PC-3 (cell line): ENCODE results near the gene MAP3K5. TPM values are rescaled to one million over a fixed set of nuclear protein-coding genes. Genes with fewer than 3 reads are reported as not detected.

Source experiments
- ATAC-seq: fragments of 200-7000 bp; cut with Tn5 transposase; 2 replicates; pipeline ENCODE4 v1.9.1; 2020; ENCODE audit warnings: mild to moderate bottlenecking, moderate library complexity
- BruUV-seq: library from RNA; stranded (reverse); fragments of 400-500 nt; replicated peaks from 2 replicates; lab custom pipeline; 2021; lab: Mats Ljungman, UMichigan
- CTCF ChIA-PET: fragments of 300-600 bp; sonication (Branson Sonifier 250); formaldehyde crosslinking; loops from one replicate; lab custom pipeline; 2022; ENCODE audit warnings: antibody characterized with exemption; lab: Charles Lee
- POLR2A ChIA-PET: fragments of 300-600 bp; sonication (Branson Sonifier 250); formaldehyde crosslinking; loops from one replicate; lab custom pipeline; 2022; ENCODE audit warnings: antibody characterized with exemption; ENCODE audit not compliant: unreplicated experiment; lab: Charles Lee
- DNase-seq: peaks from one replicate; pipeline ENCODE4 v3.0.0-alpha.2; 2015
- H2AFZ ChIP-seq: fragments of 300-600 bp; sonication (generic); 2 replicates; pipeline ENCODE4 v1.6.0; 2016; ENCODE audit warnings: antibody characterized with exemption, low read length
- H3F3A ChIP-seq: fragments of 300-600 bp; sonication (generic); one replicate; pipeline ENCODE4 v1.6.0; 2017; ENCODE audit warnings: antibody characterized with exemption, low read length, control low read depth, mild to moderate bottlenecking; ENCODE audit not compliant: unreplicated experiment
- H3K27ac ChIP-seq: fragments of 300-600 bp; sonication (generic); 2 replicates; pipeline ENCODE4 v1.5.1; 2016; ENCODE audit warnings: mild to moderate bottlenecking, low read length
- H3K27me3 ChIP-seq: fragments of 300-600 bp; sonication (generic); 2 replicates; pipeline ENCODE4 v1.6.1; 2016; ENCODE audit warnings: low read length, mixed read lengths
- H3K36me3 ChIP-seq: fragments of 300-600 bp; sonication (generic); 2 replicates; pipeline ENCODE4 v1.6.1; 2016; ENCODE audit warnings: low read depth, mixed run types, low read length, mixed read lengths
- H3K4me1 ChIP-seq: fragments of 300-600 bp; sonication (generic); 2 replicates; pipeline ENCODE4 v1.5.1; 2016; ENCODE audit warnings: low read length; ENCODE audit not compliant: insufficient read depth
- H3K4me2 ChIP-seq: fragments of 300-600 bp; sonication (generic); 2 replicates; pipeline ENCODE4 v1.6.0; 2016; ENCODE audit warnings: low read length
- H3K4me3 ChIP-seq: fragments of 300-600 bp; sonication (generic); 2 replicates; pipeline ENCODE4 v1.5.1; 2016; ENCODE audit warnings: mild to moderate bottlenecking, low read length, mixed read lengths
- H3K79me2 ChIP-seq: fragments of 300-600 bp; sonication (generic); 2 replicates; pipeline ENCODE4 v1.6.1; 2017; ENCODE audit warnings: low read length, mixed read lengths
- H3K9ac ChIP-seq: fragments of 300-600 bp; sonication (generic); 2 replicates; pipeline ENCODE4 v1.6.0; 2016; ENCODE audit warnings: mild to moderate bottlenecking, low read length
- H3K9me2 ChIP-seq: fragments of 300-600 bp; sonication (generic); replicated peaks from 2 replicates; pipeline ENCODE4 v1.6.1; 2016; ENCODE audit warnings: mixed run types, low read length, mixed read lengths
- H3K9me3 ChIP-seq: fragments of 300-600 bp; sonication (generic); 2 replicates; pipeline ENCODE4 v1.6.1; 2016; ENCODE audit warnings: low read length, mixed read lengths
- H4K20me1 ChIP-seq: fragments of 300-600 bp; sonication (generic); 2 replicates; pipeline ENCODE4 v1.6.1; 2016; ENCODE audit warnings: low read length, mixed read lengths
- CTCF ChIP-seq: fragments of 300-600 bp; sonication (generic); conservative IDR thresholded peaks from 2 replicates; pipeline ENCODE4 v1.5.1; 2017; ENCODE audit warnings: antibody characterized with exemption, low read depth, mild to moderate bottlenecking, low read length
- EZH2 ChIP-seq: fragments of 300-600 bp; sonication (generic); IDR thresholded peaks from one replicate; pipeline ENCODE4 v1.6.1; 2017; ENCODE audit warnings: antibody characterized with exemption, mild to moderate bottlenecking, low read length; ENCODE audit not compliant: unreplicated experiment
- EZH2phosphoT487 ChIP-seq: fragments of 300-600 bp; sonication (generic); IDR thresholded peaks from 2 replicates; pipeline ENCODE4 v1.6.1; 2018; ENCODE audit warnings: mild to moderate bottlenecking, antibody characterized with exemption, low read length, borderline replicate concordance
- intact Hi-C: fragments of 100-400 bp; cut with micrococcal nuclease; formaldehyde crosslinking; loops from 2 replicates; pipeline ENCODE4 v1.9.0; 2023
- total RNA-seq: library from RNA; depleted of rRNA; stranded (reverse); fragments of >200 nt; gene quantifications from 2 replicates; pipeline ENCODE4 v1.2.3, GENCODE V29; 2014

MAP3K5 gene
- total RNA-seq, 1 experiment from 2014 or later, result 4.3 TPM

GRCh38 chr6:136547871-136548270 lies 244.4 kb downstream of the MAP3K5 start:
- H3K36me3 ChIP-seq, result no peaks in the 10 kb centered on the region
- TF ChIP-seq EZH2phosphoT487 (no peak), EZH2 (no peak), CTCF (no peak)
- no peak for DNase-seq
- H3K9ac ChIP-seq, result peak overlapping the region; percentile 100
- peak overlapping the region; percentile 96 for H3K4me2 ChIP-seq
- no peak for ATAC-seq
- no peaks in the 10 kb centered on the region for H3K27me3 ChIP-seq
- H3F3A ChIP-seq, result no peaks in the 10 kb centered on the region
- no peaks in the 10 kb centered on the region for H3K9me3 ChIP-seq
- H3K4me1 ChIP-seq, result peaks cover 23% of the 10 kb centered on the region
- peaks cover 70% of the 10 kb centered on the region for H3K79me2 ChIP-seq
- H3K27ac ChIP-seq, result peak overlapping the region; percentile 70
- ChIA-PET CTCF (interaction anchor here (0.6 to 1.0 kb wide), 4 partner anchors 62 to 169 kb away, joined by 3 to 8 read pairs (median 4); no protein-coding TSS in a partner anchor), POLR2A (no interaction called here)
- peaks cover 5% of the 10 kb centered on the region; the same call in 1 of the 2 replicates for H4K20me1 ChIP-seq
- BruUV-seq, result no TSS peak
- H2AFZ ChIP-seq, result no peak overlapping the region
- intact Hi-C loops, result loop anchor here (1.0 to 10.0 kb wide), 3 partner anchors 143 to 293 kb away; partner anchors contain the start of gene MTFR2
- peak overlapping the region; percentile 82; the same call in 1 of the 2 replicates for H3K4me3 ChIP-seq
- no peaks in the 10 kb centered on the region for H3K9me2 ChIP-seq

GRCh38 chr6:136547336-136547735 lies 244.9 kb downstream of the MAP3K5 start:
- Histone ChIP-seq H3K36me3 (no peaks in the 10 kb centered on the region), H3K4me3 (no peak overlapping the region), H3K27ac (no peak overlapping the region; the same call in 1 of the 2 replicates), H3K9me2 (no peaks in the 10 kb centered on the region), H4K20me1 (peaks cover 8% of the 10 kb centered on the region; the same call in 1 of the 2 replicates), H3K9ac (peak overlapping the region; percentile 6; the same call in 1 of the 2 replicates), H3K4me2 (peak overlapping the region; percentile 24; the same call in 1 of the 2 replicates), H3K9me3 (no peaks in the 10 kb centered on the region), H3K27me3 (no peaks in the 10 kb centered on the region), H2AFZ (no peak overlapping the region), H3F3A (no peaks in the 10 kb centered on the region), H3K79me2 (peaks cover 75% of the 10 kb centered on the region), H3K4me1 (peaks cover 23% of the 10 kb centered on the region)
- DNase-seq (peak; percentile 65), ATAC-seq (no peak)
- POLR2A ChIA-PET, result no interaction called here
- intact Hi-C loops, result loop anchor here (1.0 to 10.0 kb wide), 3 partner anchors 143 to 293 kb away; partner anchors contain the start of gene MTFR2
- TF ChIP-seq EZH2, result no peak
- peak; percentile 67 for TF ChIP-seq CTCF
- TF ChIP-seq EZH2phosphoT487, result no peak
- no TSS peak for BruUV-seq
- CTCF ChIA-PET, result interaction anchor here (0.5 to 1.0 kb wide), 6 partner anchors 63 to 254 kb away, joined by 3 to 8 read pairs (median 4); no protein-coding TSS in a partner anchor

GRCh38 chr6:136546331-136546730 lies 245.9 kb downstream of the MAP3K5 start:
- DNase-seq (no peak), ATAC-seq (no peak)
- no TSS peak for BruUV-seq
- Histone ChIP-seq H3K9ac (no peak overlapping the region), H3K4me2 (no peak overlapping the region), H3K27ac (no peak overlapping the region), H3K4me1 (peaks cover 17% of the 10 kb centered on the region), H3K79me2 (peaks cover 81% of the 10 kb centered on the region), H4K20me1 (peaks cover 14% of the 10 kb centered on the region; the same call in 1 of the 2 replicates), H3K36me3 (no peaks in the 10 kb centered on the region), H3F3A (no peaks in the 10 kb centered on the region), H3K4me3 (no peak overlapping the region), H3K9me3 (no peaks in the 10 kb centered on the region), H3K9me2 (no peaks in the 10 kb centered on the region), H2AFZ (no peak overlapping the region), H3K27me3 (no peaks in the 10 kb centered on the region)
- intact Hi-C loops, result loop anchor here (10.0 kb wide), 2 partner anchors 142 to 292 kb away; partner anchors contain the start of gene MTFR2
- ChIA-PET CTCF (no interaction called here), POLR2A (no interaction called here)
- TF ChIP-seq EZH2 (no peak), EZH2phosphoT487 (no peak), CTCF (no peak)
